HepG2 (cell line): ENCODE measurements around the gene TPX2. TPM values are rescaled to one million over a fixed set of nuclear protein-coding genes. Genes with fewer than 3 reads are reported as not detected.
A peak's percentile ranks its signal among the peaks of the same experiment; 100 is the strongest.

ENCODE experiments used
- FOXK1 ChIP-seq: sonication (generic); formaldehyde crosslinking; IDR thresholded peaks from 2 replicates; pipeline ENCODE4 v1.4.0; 2020; ENCODE audit warnings: low read depth, missing genetic modification reagents, borderline replicate concordance
- GABPA ChIP-seq, 2 experiments: IDR thresholded peaks; 2 replicates each; pipeline ENCODE4 v1.6.1; 2011 to 2016; ENCODE audit warnings: low read depth in 2 of 2, low read length in 1 of 2, missing biosample characterization in 1 of 2, missing genetic modification characterization in 1 of 2
- NFATC3 ChIP-seq: sonication (generic); formaldehyde crosslinking; IDR thresholded peaks from 2 replicates; pipeline ENCODE4 v1.5.1; 2020; ENCODE audit warnings: mild to moderate bottlenecking, missing genetic modification reagents
- NFKBIZ ChIP-seq: IDR thresholded peaks from 2 replicates; pipeline ENCODE4 v1.6.1; 2018; ENCODE audit warnings: missing genetic modification reagents, missing compliant biosample characterization
- PHF8 ChIP-seq: sonication (generic); formaldehyde crosslinking; IDR thresholded peaks from 2 replicates; pipeline ENCODE4 v1.5.0; 2020; ENCODE audit warnings: missing genetic modification reagents
- SMAD3 ChIP-seq: sonication (generic); formaldehyde crosslinking; IDR thresholded peaks from 2 replicates; pipeline ENCODE4 v1.4.0; 2020; ENCODE audit warnings: missing genetic modification reagents
- SNRNP70 ChIP-seq: fragments of 200-400 bp; formaldehyde crosslinking; IDR thresholded peaks from 2 replicates; pipeline ENCODE4 v1.6.1; 2017; ENCODE audit warnings: mild to moderate bottlenecking, low read depth, low read length, moderate library complexity
- SSRP1 ChIP-seq: IDR thresholded peaks from 2 replicates; pipeline ENCODE4 v1.6.1; 2016; ENCODE audit warnings: control low read depth
- TAF1 ChIP-seq: sonication (generic); formaldehyde crosslinking; IDR thresholded peaks from 2 replicates; pipeline ENCODE4 v1.4.0; 2020; ENCODE audit warnings: missing genetic modification reagents
- TGIF2 ChIP-seq: IDR thresholded peaks from 2 replicates; pipeline ENCODE4 v1.6.1; 2016; ENCODE audit warnings: control low read depth, missing compliant biosample characterization
- ZBTB42 ChIP-seq: sonication (generic); formaldehyde crosslinking; IDR thresholded peaks from 2 replicates; pipeline ENCODE4 v1.5.0; 2020; ENCODE audit warnings: mild to moderate bottlenecking, missing genetic modification reagents
- ZNF235 ChIP-seq: sonication (generic); formaldehyde crosslinking; IDR thresholded peaks from 2 replicates; pipeline ENCODE4 v1.8.1; 2023; ENCODE audit warnings: mild to moderate bottlenecking, missing genetic modification reagents, borderline replicate concordance
- ZNF432 ChIP-seq: sonication (generic); formaldehyde crosslinking; IDR thresholded peaks from 2 replicates; pipeline ENCODE4 v1.5.0; 2020; ENCODE audit warnings: missing genetic modification reagents, mild to moderate bottlenecking, borderline replicate concordance
- ZNF749 ChIP-seq: sonication (generic); formaldehyde crosslinking; IDR thresholded peaks from 2 replicates; pipeline ENCODE4 v1.8.0; 2022; ENCODE audit warnings: mild to moderate bottlenecking, missing genetic modification reagents, moderate library complexity, borderline replicate concordance
- ZNF781 ChIP-seq: sonication (generic); formaldehyde crosslinking; IDR thresholded peaks from 2 replicates; pipeline ENCODE4 v1.5.1; 2020; ENCODE audit warnings: borderline replicate concordance, mild to moderate bottlenecking, missing genetic modification reagents; ENCODE audit errors: not compliant biosample characterization
- polyA plus RNA-seq, 8 experiments: library from polyadenylated mRNA; depleted of rRNA in 3 of 8; stranded (reverse) in 7 of 8; unstranded in 1 of 8; fragments of >200 nt; fragmentation: Illumina TruSeq in 4 of 8; extraction: Trizol in 4 of 8; gene quantifications; 2 replicates each; pipeline versions ENCODE4 v1.2.1 to v1.2.3, GENCODE V29; 2011 to 2016; ENCODE audit warnings: low read depth in 4 of 8, missing spikeins in 1 of 8, mixed read lengths in 1 of 8; ENCODE audit not compliant: insufficient read depth in 1 of 8
- total RNA-seq, 5 experiments: library from RNA; depleted of rRNA; stranded (reverse); fragments of >200 nt; fragmentation: Illumina TruSeq; extraction: Trizol; gene quantifications; 2 replicates each; pipeline ENCODE4 v1.2.3, GENCODE V29; 2016; ENCODE audit warnings: low read depth in 1 of 5
- TF ChIP-seq, protein P1 (sequence below): sonication (generic); formaldehyde crosslinking; IDR thresholded peaks from 2 replicates; pipeline ENCODE4 v1.4.0; 2020; ENCODE audit warnings: missing genetic modification reagents, mild to moderate bottlenecking, borderline replicate concordance
- TF ChIP-seq, protein P2 (sequence below), 2 experiments: sonication (generic) in 1 of 2; formaldehyde crosslinking in 1 of 2; IDR thresholded peaks; 2 replicates each; pipeline versions ENCODE4 v1.6.1 to v1.9.0; 2014 to 2022; ENCODE audit warnings: antibody characterized with exemption in 1 of 2, borderline replicate concordance in 1 of 2, inconsistent platforms in 1 of 2, low read depth in 1 of 2, missing genetic modification reagents in 1 of 2
- TF ChIP-seq, protein P3 (sequence below): sonication (generic); formaldehyde crosslinking; conservative IDR thresholded peaks from 2 replicates; pipeline ENCODE4 v1.8.0; 2022; ENCODE audit warnings: missing genetic modification reagents

Gene TPX2
- total and polyA plus RNA-seq, 2 of the 13 experiments (the other 11 are each of a cell fraction or from before 2014, with no cell fraction given), result 34.3 to 124 TPM

DNA sequence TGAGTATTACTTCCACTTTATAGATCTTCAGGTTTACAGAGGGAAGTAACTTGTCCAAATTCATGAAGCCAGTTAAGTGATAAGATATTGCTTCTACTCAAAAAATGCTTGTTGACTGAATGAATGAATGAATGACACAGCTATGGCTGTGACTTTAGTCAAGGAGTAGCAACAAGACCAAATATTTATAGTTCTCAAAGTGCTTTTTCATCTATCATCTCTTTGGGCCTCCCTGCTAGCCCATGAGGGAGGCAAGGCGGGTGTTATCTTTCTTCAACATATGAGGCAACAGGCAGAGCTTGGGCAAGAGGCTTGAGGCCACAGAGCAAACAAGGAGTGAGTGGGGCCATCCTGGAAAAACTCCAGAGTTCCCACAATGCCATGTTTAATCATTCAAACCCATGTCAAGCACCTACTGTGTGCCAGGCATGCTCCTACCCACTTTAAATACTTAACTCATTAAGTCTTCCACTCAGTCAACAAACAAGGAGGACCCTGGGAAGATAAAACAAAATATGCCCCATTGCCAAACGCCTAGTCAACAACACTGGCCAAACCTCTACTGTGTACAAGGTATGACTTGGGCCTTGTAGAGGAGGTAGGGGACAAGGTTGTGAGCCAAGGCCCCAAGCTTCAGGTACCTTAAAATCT lies 32.4 kb upstream of the TPX2 start (continued):
- TF ChIP-seq FOXK1 (CRISPR knock-in tag), result peak; percentile 98
- no peak for TF ChIP-seq ZNF432 (CRISPR knock-in tag)
- no peak for TF ChIP-seq ZNF749
- TF ChIP-seq SSRP1 (CRISPR knock-in tag), result peak; percentile 99
- TF ChIP-seq, protein P1, sequence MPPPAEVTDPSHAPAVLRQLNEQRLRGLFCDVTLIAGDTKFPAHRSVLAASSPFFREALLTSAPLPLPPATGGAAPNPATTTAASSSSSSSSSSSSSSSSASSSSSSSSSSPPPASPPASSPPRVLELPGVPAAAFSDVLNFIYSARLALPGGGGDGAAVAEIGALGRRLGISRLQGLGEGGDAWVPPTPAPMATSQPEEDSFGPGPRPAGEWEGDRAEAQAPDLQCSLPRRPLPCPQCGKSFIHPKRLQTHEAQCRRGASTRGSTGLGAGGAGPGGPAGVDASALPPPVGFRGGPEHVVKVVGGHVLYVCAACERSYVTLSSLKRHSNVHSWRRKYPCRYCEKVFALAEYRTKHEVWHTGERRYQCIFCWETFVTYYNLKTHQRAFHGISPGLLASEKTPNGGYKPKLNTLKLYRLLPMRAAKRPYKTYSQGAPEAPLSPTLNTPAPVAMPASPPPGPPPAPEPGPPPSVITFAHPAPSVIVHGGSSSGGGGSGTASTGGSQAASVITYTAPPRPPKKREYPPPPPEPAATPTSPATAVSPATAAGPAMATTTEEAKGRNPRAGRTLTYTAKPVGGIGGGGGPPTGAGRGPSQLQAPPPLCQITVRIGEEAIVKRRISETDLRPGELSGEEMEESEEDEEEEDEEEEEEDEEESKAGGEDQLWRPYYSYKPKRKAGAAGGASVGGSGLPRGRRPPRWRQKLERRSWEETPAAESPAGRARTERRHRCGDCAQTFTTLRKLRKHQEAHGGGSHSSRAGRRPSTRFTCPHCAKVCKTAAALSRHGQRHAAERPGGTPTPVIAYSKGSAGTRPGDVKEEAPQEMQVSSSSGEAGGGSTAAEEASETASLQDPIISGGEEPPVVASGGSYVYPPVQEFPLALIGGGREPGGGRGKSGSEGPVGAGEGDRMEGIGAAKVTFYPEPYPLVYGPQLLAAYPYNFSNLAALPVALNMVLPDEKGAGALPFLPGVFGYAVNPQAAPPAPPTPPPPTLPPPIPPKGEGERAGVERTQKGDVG (CRISPR knock-in tag), result peak; percentile 52; the same call in 1 of the 2 replicates
- TF ChIP-seq PHF8 (CRISPR knock-in tag), result peak; percentile 64; the same call in 1 of the 2 replicates
- peak; percentile 96 for TF ChIP-seq SMAD3 (CRISPR knock-in tag)
- TF ChIP-seq, protein P2, sequence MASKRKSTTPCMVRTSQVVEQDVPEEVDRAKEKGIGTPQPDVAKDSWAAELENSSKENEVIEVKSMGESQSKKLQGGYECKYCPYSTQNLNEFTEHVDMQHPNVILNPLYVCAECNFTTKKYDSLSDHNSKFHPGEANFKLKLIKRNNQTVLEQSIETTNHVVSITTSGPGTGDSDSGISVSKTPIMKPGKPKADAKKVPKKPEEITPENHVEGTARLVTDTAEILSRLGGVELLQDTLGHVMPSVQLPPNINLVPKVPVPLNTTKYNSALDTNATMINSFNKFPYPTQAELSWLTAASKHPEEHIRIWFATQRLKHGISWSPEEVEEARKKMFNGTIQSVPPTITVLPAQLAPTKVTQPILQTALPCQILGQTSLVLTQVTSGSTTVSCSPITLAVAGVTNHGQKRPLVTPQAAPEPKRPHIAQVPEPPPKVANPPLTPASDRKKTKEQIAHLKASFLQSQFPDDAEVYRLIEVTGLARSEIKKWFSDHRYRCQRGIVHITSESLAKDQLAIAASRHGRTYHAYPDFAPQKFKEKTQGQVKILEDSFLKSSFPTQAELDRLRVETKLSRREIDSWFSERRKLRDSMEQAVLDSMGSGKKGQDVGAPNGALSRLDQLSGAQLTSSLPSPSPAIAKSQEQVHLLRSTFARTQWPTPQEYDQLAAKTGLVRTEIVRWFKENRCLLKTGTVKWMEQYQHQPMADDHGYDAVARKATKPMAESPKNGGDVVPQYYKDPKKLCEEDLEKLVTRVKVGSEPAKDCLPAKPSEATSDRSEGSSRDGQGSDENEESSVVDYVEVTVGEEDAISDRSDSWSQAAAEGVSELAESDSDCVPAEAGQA (IDR thresholded peaks at IDR 0.05; ENCODE audit: low read depth), result 0 out of 2 replicates have a peak, but pooled peaks have one; percentile 44
- TF ChIP-seq, protein P2 (CRISPR knock-in tag; IDR thresholded peaks at IDR 0.05; ENCODE audit: borderline replicate concordance), result no peak; the same call in 1 of the 2 replicates
- 0 out of 2 replicates have a peak, but pooled peaks have one; percentile 17 for TF ChIP-seq ZBTB42 (CRISPR knock-in tag)
- TF ChIP-seq ZNF235 (CRISPR knock-in tag), result no peak
- no peak for TF ChIP-seq SNRNP70
- peak; percentile 54; the same call in 1 of the 2 replicates for TF ChIP-seq TAF1
- TF ChIP-seq, protein P3, sequence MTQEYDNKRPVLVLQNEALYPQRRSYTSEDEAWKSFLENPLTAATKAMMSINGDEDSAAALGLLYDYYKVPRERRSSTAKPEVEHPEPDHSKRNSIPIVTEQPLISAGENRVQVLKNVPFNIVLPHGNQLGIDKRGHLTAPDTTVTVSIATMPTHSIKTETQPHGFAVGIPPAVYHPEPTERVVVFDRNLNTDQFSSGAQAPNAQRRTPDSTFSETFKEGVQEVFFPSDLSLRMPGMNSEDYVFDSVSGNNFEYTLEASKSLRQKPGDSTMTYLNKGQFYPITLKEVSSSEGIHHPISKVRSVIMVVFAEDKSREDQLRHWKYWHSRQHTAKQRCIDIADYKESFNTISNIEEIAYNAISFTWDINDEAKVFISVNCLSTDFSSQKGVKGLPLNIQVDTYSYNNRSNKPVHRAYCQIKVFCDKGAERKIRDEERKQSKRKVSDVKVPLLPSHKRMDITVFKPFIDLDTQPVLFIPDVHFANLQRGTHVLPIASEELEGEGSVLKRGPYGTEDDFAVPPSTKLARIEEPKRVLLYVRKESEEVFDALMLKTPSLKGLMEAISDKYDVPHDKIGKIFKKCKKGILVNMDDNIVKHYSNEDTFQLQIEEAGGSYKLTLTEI (CRISPR knock-in tag), result no peak
- TF ChIP-seq TGIF2 (CRISPR knock-in tag), result peak; percentile 97
- TF ChIP-seq ZNF781 (CRISPR knock-in tag), result peak; percentile 15
- peak; percentile 87 for TF ChIP-seq NFATC3 (CRISPR knock-in tag)
- TF ChIP-seq NFKBIZ (CRISPR knock-in tag), result peak; percentile 99
- TF ChIP-seq GABPA (IDR thresholded peaks at IDR 0.05; ENCODE audit: low read depth, low read length), result no peak
- no peak for TF ChIP-seq GABPA (CRISPR knock-in tag; IDR thresholded peaks at IDR 0.05; ENCODE audit: low read depth)
